Heart right ventricle (tissue), 16 donors: ENCODE measurements around the gene ZMYND8. TPM values are rescaled to one million over a fixed set of nuclear protein-coding genes. Genes with fewer than 3 reads are reported as not detected.

ENCODE experiments used
- ATAC-seq, 8 donors: fragments of 200-7000 bp; cut with Tn5 transposase; one replicate each; pipeline ENCODE4 v1.9.1; 2020; ENCODE audit warnings: mild to moderate bottlenecking in 8 of 8, moderate library complexity in 8 of 8, moderate number of reproducible peaks in 1 of 8
- DNase-seq, 2 donors: peaks; one replicate each; pipeline ENCODE4 v3.0.0-alpha.2; 2020
- H3K27ac ChIP-seq, 10 donors: fragments of 200-600 bp; sonication (generic) in 2 of 10; one replicate each; pipeline versions ENCODE4 v1.5.0 to v1.8.0; 2020 to 2022; ENCODE audit warnings: mild to moderate bottlenecking in 3 of 10
- H3K27me3 ChIP-seq, 7 donors: fragments of 200-600 bp; one replicate each; pipeline ENCODE4 v1.8.0; 2021 to 2022; ENCODE audit warnings: mild to moderate bottlenecking in 2 of 7
- H3K36me3 ChIP-seq, 9 donors: fragments of 200-600 bp; sonication (generic) in 1 of 9; one replicate each; pipeline versions ENCODE4 v1.5.0 to v1.8.0; 2020 to 2022; ENCODE audit warnings: mild to moderate bottlenecking in 2 of 9
- H3K4me1 ChIP-seq, 9 donors: fragments of 200-600 bp; sonication (generic) in 1 of 9; one replicate each; pipeline versions ENCODE4 v1.5.0 to v1.8.0; 2020 to 2022; ENCODE audit warnings: mild to moderate bottlenecking in 4 of 9
- H3K4me3 ChIP-seq, 10 donors: fragments of 200-600 bp; sonication (generic) in 2 of 10; one replicate each; pipeline versions ENCODE4 v1.5.0 to v1.8.0; 2020 to 2022; ENCODE audit warnings: mild to moderate bottlenecking in 7 of 10, moderate library complexity in 2 of 10
- H3K9me3 ChIP-seq, 11 donors: fragments of 200-600 bp in 10 of 11; sonication (generic) in 2 of 11; one replicate each; pipeline versions ENCODE4 v1.5.0 to v1.8.0; 2013 to 2022; ENCODE audit warnings: mild to moderate bottlenecking in 2 of 11, control low read depth in 1 of 11, moderate library complexity in 1 of 11
- CTCF ChIP-seq, 9 donors: fragments of 200-600 bp; sonication (generic) in 2 of 9; IDR thresholded peaks; one replicate each; pipeline versions ENCODE4 v1.5.0 to v1.8.0; 2021 to 2022; ENCODE audit warnings: antibody characterized with exemption in 9 of 9, mild to moderate bottlenecking in 5 of 9, moderate library complexity in 1 of 9
- WGBS, 2 donors: extraction: QIAGEN DNeasy Blood & Tissue Kit; methylation state at CpG; one replicate each; pipeline ENCODE4 v1.1.7; 2013; ENCODE audit warnings: inconsistent platforms in 1 of 2; 5-methylcytosine and 5-hydroxymethylcytosine counted together
- intact Hi-C, 10 donors: fragments of 100-400 bp; cut with DNase I; formaldehyde crosslinking; loops; one replicate each; pipeline versions ENCODE4 v1.11.1 to v1.14.2; 2022
- polyA plus RNA-seq, 2 donors: library from polyadenylated mRNA; stranded (reverse); fragments of 200-250 nt; gene quantifications; one replicate each; pipeline ENCODE4 v1.2.3, GENCODE V29; 2013
- total RNA-seq, 10 donors: library from RNA; stranded (reverse); fragmentation: NEBNext Ultra II Directional in 3 of 10; extraction: Animal tissue kit (Norgen Biotek cat#: 25700) in 3 of 10; gene quantifications; one replicate each; pipeline versions ENCODE4 v1.2.1 to v1.2.4, GENCODE V29; 2021 to 2023
- donor health status: Arrhythmogenic right ventricular cardiomyopathy.
- donor health status: ischemic (EF 13 %, LVEDD 7.1; RV severe dilation, severe dysfunction).
- donor health status: healthy with polysubstance abuse.
- donor health status: DM: no; HTN: yes; CAD: no.
- donor health status: DM: no; HTN: no; CAD: no.
- donor health status: ischemic (EF 25% LVEDD 6.9; RV normal size, moderate dysfunction).
- donor health status: ischemic (EF 25% LVEDD 5.7; RV mildly dilated, moderate dysfunction).
- donor health status: healthy.
- donor health status: DM: yes; HTN: yes; CAD: no.
- donor health status: Ischemic cardiomyopathy.
- donor health status: ischemic (EF 35%, LVEDD 5.7; RV mildly dilated, moderate dysfunction).
- donor health status: nonischemic (EF 11% LVEDD 7.7; RV severe dilation, severe dysfunction).
- donor health status: DM: yes; HTN: yes; CAD: no.
- donor health status: PGD.
- donor health status: ischemic (EF 29% LVEDD 5.4; RV normal size, mild dysfunction).
- donor health status: nonischemic (EF 23%, LVEDD 6.1; RV moderate dilation, normal function).

Gene ZMYND8
- total and polyA plus RNA-seq, 12 donors = 6.4 to 39.0 (median 28.0) TPM

DNA sequence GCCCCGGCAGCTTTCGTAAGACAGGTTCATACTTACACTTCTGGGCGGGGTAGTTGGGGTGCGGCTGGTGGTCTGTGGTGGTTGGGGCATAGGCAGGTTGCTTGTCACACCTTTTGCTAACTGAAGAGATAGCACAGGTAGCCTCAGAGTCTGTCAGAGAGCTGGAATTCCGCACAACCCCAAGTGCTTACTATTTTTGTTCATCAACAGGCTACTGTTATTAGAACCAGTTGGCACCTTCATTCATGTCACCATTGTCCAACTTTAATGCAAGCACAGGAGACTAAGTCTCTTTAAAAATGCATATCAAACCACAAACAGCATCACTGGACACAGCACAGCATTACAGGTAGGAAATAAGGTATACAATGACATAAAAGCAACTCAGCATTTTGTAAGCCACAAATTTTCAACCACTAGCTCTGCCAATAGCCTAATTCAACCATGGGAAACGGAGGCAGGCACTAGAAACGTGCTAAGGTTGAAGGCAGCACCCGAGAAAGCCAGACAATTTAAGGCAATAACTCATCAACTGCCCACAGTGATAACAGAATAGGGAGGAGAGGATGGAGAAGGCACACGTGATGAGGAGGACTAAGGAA, 143.8 kb downstream of the ZMYND8 start:
- ATAC-seq = peak in 5 of 8 donors; percentile 8 to 73 (median 39)
- peaks cover 0 to 99% (median 46%) of the 10 kb centered on the region in 9 donors for H3K36me3 ChIP-seq
- 62 to 78% methylated on average over 9 of the region's 9 CpGs for WGBS, 2 donors

GRCh38 chr20:47211036-47211435, 145.5 kb downstream of the ZMYND8 start:
- DNase-seq (no peak), ATAC-seq (no peak)
- WGBS, 2 donors = 95 to 96% methylated on average over 7 of the region's 7 CpGs
- no peak overlapping the region for H3K4me3 ChIP-seq
- H3K9me3 ChIP-seq = no peaks in the 10 kb centered on the region
- no peak overlapping the region for H3K27ac ChIP-seq
- intact Hi-C loops = loop anchor here in 1 of 10 donors (5.0 kb wide), 2 partner anchors 51 to 171 kb away; no protein-coding TSS in a partner anchor
- H3K27me3 ChIP-seq = no peaks in the 10 kb centered on the region
- H3K36me3 ChIP-seq = peaks cover 0 to 82% (median 38%) of the 10 kb centered on the region in 9 donors
- no peak for TF ChIP-seq CTCF (IDR thresholded peaks at IDR 0.05)
- peaks cover 0 to 32% (median 5%) of the 10 kb centered on the region in 9 donors for H3K4me1 ChIP-seq

More for the DNA sequence above, 143.8 kb downstream of the ZMYND8 start:
- no peaks in the 10 kb centered on the region for H3K27me3 ChIP-seq
- H3K9me3 ChIP-seq = no peaks in the 10 kb centered on the region
- DNase-seq = no peak
- peak overlapping the region in 7 of 10 donors; percentile 21 to 76 (median 70) for H3K27ac ChIP-seq
- H3K4me3 ChIP-seq = no peak overlapping the region
- TF ChIP-seq CTCF (IDR thresholded peaks at IDR 0.05) = no peak
- H3K4me1 ChIP-seq = peaks cover 0 to 40% (median 9%) of the 10 kb centered on the region in 9 donors
- intact Hi-C loops = loop anchor here in 1 of 10 donors (5.0 kb wide), 2 partner anchors 50 to 170 kb away; no protein-coding TSS in a partner anchor

DNA sequence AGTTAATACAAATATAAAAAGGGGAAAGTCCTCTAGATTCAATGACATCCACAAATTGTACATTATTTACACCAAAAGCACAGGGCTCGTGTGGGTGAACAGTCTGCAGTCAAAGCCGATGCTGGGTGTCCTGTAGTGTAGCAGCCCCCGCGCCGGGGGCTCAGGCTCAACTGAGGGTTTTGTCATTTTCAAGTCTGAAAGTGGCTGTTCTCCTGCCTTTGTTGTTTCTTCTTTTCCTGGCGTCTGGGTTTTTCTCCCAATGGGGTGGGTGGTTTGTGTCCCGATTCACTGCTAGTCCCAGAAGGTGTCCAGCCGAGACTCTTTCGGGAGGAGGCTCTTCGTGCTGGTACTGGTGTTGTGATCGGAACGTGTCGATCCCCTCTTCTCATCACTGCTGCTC, 146.0 kb downstream of the ZMYND8 start:
- Histone ChIP-seq H3K27me3 (no peaks in the 10 kb centered on the region), H3K4me3 (no peak overlapping the region), H3K36me3 (peaks cover 0 to 76% (median 33%) of the 10 kb centered on the region in 9 donors), H3K9me3 (no peaks in the 10 kb centered on the region), H3K4me1 (peaks cover 0 to 37% (median 5%) of the 10 kb centered on the region in 9 donors), H3K27ac (no peak overlapping the region)
- WGBS, 2 donors = 96 to 98% methylated on average over 13 of the region's 13 CpGs
- DNase-seq (no peak), ATAC-seq (no peak)
- intact Hi-C loops = loop anchor here in 1 of 10 donors (5.0 kb wide), 2 partner anchors 52 to 172 kb away; no protein-coding TSS in a partner anchor
- no peak for TF ChIP-seq CTCF (IDR thresholded peaks at IDR 0.05)

GRCh38 chr20:47209982-47210381, 146.5 kb downstream of the ZMYND8 start:
- peaks cover 0 to 71% (median 31%) of the 10 kb centered on the region in 9 donors for H3K36me3 ChIP-seq
- 94 to 95% methylated on average over 17 of the region's 17 CpGs for WGBS, 2 donors
- H3K9me3 ChIP-seq = no peaks in the 10 kb centered on the region
- H3K4me3 ChIP-seq = no peak overlapping the region
- peaks cover 0 to 40% (median 6%) of the 10 kb centered on the region in 9 donors for H3K4me1 ChIP-seq
- intact Hi-C loops = loop anchor here in 3 of 10 donors (5.0 to 10.0 kb wide), 3 partner anchors 52 to 415 kb away; no protein-coding TSS in a partner anchor
- no peak for TF ChIP-seq CTCF (IDR thresholded peaks at IDR 0.05)
- H3K27me3 ChIP-seq = no peaks in the 10 kb centered on the region
- H3K27ac ChIP-seq = no peak overlapping the region
- no peak for DNase-seq
- no peak for ATAC-seq
